Stimulated activated CD4-positive, alpha-beta T cell treated with anti-CD3 and anti-CD28 coated beads, Interleukin-2, amount 100 ng/mL, for 24 hours (primary cell): Measurements from ENCODE around the gene CXCL8.
"Not testable (repeated sequence)": the region's sequence is repeated elsewhere in the genome, so short reads cannot be mapped to it uniquely, and the experiment has no call there.

Experiments used
- DNase-seq, 2 donors: peaks; one replicate each; pipeline ENCODE4 v3.0.0-alpha.2; 2020

The CXCL8 gene

GRCh38 chr4:73751166-73751565 lies 10.8 kb downstream of the CXCL8 start:
- DNase-seq, result no peak

- DNase-seq, result no peak
Observed at GRCh38 chr4:73751830-73752229, 11.5 kb downstream of the CXCL8 start.

GRCh38 chr4:73752424-73752823 lies 12.1 kb downstream of the CXCL8 start:
- no peak for DNase-seq

DNA sequence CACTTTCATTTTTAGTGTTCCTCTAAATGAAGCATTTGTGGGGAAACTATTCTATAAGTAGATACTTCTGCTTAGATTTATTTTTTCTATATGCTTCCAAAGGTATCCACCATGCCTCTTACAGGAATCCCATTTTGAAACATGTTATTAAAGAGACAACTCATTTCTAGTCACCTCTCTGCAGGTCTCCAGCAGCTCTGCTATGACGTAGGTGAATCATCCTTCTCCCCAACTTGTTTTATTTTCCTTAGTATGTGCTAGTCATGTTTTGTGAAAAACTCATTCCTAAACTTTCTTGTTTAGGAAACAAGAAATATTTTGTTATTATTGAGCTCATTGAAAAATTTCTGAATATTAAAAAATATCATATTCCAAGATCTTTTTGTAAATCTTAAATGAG lies 12.8 kb downstream of the CXCL8 start:
- no peak for DNase-seq

- DNase-seq, result no peak
Observed at GRCh38 chr4:73754934-73755333, 14.6 kb downstream of the CXCL8 start.

- no peak for DNase-seq
Observed at GRCh38 chr4:73759357-73759756, 19.0 kb downstream of the CXCL8 start.

GRCh38 chr4:73761856-73762255 lies 21.5 kb downstream of the CXCL8 start:
- no peak for DNase-seq

DNA sequence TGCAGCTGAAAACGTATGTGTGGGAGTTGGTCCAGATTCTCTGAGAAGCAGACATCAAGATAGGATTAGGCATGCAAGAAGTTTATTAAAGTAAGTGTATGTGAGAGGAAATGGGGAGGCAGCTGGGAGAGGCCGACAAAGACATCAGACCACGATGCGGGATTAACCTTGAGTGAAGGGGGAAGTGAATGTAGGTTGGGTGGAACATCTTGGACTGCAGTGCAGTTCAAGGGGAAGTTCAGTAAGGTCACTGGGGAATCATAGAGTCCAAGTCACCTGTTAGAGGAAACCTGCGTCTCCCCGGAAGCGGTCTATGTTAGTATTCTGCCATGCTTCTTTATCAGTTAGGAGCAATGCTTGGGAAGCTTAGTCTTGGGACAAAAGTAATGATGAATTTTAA lies 22.0 kb downstream of the CXCL8 start:
- DNase-seq, result no peak

DNA sequence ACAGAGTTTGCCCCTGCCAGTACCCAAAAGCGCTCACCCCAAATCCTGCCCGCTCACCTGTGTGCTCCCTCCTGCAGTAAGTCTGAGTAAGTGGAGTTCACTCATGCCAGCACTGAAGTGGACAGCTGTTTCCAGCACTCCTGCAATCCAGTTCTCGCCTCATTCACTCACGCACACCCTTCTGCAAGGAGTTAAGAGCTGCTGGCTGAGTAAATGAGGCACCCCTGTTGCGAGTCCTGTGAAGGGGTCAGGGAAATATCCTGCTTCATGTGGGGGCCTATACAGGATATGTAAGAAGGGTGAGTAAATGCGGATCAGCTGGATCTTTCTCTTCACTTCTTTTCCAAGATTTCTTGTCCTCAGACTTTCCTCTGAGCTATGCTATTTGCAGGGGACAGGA lies 23.5 kb downstream of the CXCL8 start:
- DNase-seq, result no peak

GRCh38 chr4:73764513-73764912 lies 24.1 kb downstream of the CXCL8 start:
- DNase-seq, result no peak

GRCh38 chr4:73765296-73765695 lies 24.9 kb downstream of the CXCL8 start:
- no peak for DNase-seq

DNA sequence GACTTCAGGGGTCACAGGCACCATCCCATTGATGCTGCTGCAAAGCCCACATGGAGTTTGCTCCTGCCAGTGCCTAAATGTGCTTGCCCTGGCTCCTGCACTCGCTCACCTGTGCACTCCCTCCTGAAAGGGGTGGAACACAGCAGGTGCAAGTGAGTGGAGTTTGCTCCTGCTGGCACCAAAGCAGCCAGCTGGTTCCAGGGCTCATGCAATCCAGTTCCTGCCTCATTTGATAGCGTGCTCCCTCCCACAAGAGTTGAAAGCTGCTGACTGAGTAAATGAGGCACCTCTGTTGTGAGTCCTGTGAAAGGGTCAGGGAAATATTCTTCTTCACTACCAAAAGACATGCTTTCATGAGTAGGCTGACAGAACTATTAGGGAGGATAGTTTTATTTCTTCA lies 30.5 kb downstream of the CXCL8 start:
- no peak for DNase-seq

- DNase-seq, result no peak
Observed at GRCh38 chr4:73772363-73772762, 32.0 kb downstream of the CXCL8 start.

DNA sequence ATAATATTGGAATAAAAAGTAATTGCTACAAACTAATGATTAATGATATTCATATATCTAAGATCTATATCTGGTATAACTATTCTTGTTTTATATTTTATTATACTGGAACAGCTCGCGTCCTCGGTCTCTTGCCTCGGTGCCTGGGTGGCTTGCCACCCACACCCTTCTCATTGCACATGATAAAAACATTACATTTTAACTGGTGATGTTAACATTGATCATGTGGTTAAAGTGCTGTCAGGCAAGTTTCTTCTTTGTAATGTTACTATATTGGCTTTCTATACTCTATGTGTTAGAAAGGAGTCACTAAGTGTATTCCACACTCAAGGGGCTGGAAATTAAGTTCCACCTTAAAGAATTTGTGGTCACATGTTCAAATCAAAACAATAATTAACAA lies 34.0 kb downstream of the CXCL8 start:
- not testable (repeated sequence) for DNase-seq

DNA sequence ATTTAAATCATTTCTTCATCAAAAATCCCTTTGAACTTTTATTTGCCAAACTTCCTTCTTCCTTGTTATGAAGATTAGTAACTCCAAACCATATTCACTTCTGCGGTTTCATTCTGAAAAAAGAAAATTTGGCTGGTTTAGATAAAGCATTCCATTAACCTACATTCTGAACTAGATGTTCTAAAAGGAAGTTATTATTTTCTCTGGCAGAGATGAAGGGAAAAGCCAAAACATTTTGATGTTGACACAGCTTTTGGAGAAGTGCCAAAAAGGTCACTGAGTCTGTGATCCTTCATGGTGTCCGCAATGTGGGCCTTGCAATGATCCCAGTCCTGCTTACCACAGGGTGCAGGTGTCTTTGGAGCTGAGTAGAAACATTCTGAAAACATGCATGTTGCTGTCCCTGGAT lies 36.0 kb downstream of the CXCL8 start:
- no peak for DNase-seq

DNA sequence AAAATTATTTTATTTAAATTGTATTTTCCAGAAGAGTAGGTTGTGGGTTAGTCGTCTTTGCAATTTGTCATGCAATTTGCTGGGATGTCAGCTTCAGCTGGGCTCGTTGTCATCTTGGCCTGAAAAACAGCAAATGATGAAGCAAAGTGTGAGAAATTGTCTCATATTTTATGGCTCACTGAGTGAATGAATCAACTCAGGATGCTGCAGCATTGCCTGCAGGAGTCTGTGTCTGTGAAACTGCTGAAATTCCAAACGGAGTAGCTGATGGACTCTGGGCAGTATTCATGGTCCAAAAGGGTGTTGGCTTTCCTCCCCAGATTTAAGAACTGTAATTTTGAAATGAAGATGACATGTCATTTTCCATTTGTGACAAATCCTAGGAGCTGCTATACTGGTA lies 37.2 kb downstream of the CXCL8 start:
- no peak for DNase-seq

DNA sequence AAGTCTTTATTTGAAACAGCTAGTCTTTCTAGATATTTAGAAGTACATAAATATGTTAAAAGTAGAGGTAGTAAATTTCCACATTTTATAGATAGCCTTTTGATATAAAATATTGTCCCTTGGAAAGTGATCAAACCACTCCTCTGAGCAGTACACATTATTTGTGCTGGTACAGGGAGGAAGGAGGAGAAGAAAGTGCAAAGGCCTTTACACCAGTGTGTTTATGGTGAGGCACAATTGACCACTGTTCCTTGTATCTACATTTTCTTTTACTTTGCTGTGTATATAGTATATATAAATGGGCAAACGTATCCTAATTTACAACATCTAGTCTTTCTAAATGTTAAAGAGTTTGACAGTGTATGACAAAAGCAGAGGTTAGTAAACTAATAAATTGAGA lies 39.9 kb downstream of the CXCL8 start:
- no peak for DNase-seq

DNA sequence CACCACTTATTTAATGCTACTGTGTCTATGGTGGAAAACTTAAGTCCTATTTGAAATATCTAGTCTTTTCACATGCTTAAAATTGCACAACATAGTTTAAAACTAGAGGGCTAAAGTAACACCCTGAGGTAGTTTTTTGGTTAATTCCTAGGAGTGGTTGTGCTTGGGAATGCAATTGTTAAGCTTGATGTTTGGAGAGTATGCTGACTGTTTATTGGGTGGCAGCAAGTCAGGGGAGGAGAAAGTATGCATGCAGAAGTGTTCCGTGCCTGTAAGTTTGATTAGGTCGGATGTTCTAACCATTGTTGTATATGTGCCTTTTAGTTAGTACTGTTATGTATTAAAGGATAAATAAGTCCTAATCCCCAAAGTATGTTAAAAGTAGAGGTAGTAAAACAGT lies 40.5 kb downstream of the CXCL8 start:
- DNase-seq, result no peak

- DNase-seq, result no peak
Observed at GRCh38 chr4:73788411-73788810, 48.0 kb downstream of the CXCL8 start.
